Activated CD8-positive, alpha-beta memory T cell treated with anti-CD3 and anti-CD28 coated beads, Interleukin-2, amount 50 U/mL, for 1 hour (primary cell): ENCODE data around the gene SCN11A.
"Not testable (repeated sequence)": the region's sequence is repeated elsewhere in the genome, so short reads cannot be mapped to it uniquely, and the experiment has no call there.

Source experiments
- DNase-seq: peaks from one replicate; pipeline ENCODE4 v3.0.0-alpha.2; 2020; ENCODE audit errors: extremely low read depth

SCN11A gene

GRCh38 chr3:39065197-39065596, 13.5 kb upstream of the SCN11A start:
- no peak for DNase-seq

GRCh38 chr3:39064646-39065045, 12.9 kb upstream of the SCN11A start:
- no peak for DNase-seq

GRCh38 chr3:39063143-39063542, 11.4 kb upstream of the SCN11A start:
- DNase-seq = no peak

GRCh38 chr3:39062180-39062579, 10.4 kb upstream of the SCN11A start:
- no peak for DNase-seq

GRCh38 chr3:39061228-39061627, 9.5 kb upstream of the SCN11A start:
- DNase-seq = not testable (repeated sequence)

- no peak for DNase-seq
Observed at GRCh38 chr3:39056151-39056550, 4.4 kb upstream of the SCN11A start.

GRCh38 chr3:39053696-39054095, 2.0 kb upstream of the SCN11A start:
- DNase-seq = no peak

- DNase-seq = no peak
Observed at GRCh38 chr3:39052583-39052982, 839 bp upstream of the SCN11A start.

GRCh38 chr3:39050029-39050428, 1.7 kb downstream of the SCN11A start:
- DNase-seq = no peak

- DNase-seq = no peak
Observed at GRCh38 chr3:39038165-39038564, 13.6 kb downstream of the SCN11A start.

- DNase-seq = no peak
Observed at GRCh38 chr3:39029556-39029955, 22.2 kb downstream of the SCN11A start.

GRCh38 chr3:39028546-39028945, 23.2 kb downstream of the SCN11A start:
- no peak for DNase-seq

- no peak for DNase-seq
Observed at GRCh38 chr3:39025222-39025970, 26.3 kb downstream of the SCN11A start.

- no peak for DNase-seq
Observed at GRCh38 chr3:39024497-39024896, 27.2 kb downstream of the SCN11A start.

- DNase-seq = no peak
Observed at GRCh38 chr3:39022286-39022630, 29.5 kb downstream of the SCN11A start.

GRCh38 chr3:39021465-39022285, 30.1 kb downstream of the SCN11A start:
- no peak for DNase-seq

- no peak for DNase-seq
Observed at GRCh38 chr3:39021029-39021428, 30.7 kb downstream of the SCN11A start.

- DNase-seq = no peak
Observed at GRCh38 chr3:39019299-39019698, 32.4 kb downstream of the SCN11A start.

- no peak for DNase-seq
Observed at GRCh38 chr3:39015418-39015817, 36.3 kb downstream of the SCN11A start.

GRCh38 chr3:39013921-39014509, 37.7 kb downstream of the SCN11A start:
- no peak for DNase-seq

- DNase-seq = no peak
Observed at GRCh38 chr3:39013289-39013688, 38.5 kb downstream of the SCN11A start.

GRCh38 chr3:39011191-39011736, 40.5 kb downstream of the SCN11A start:
- no peak for DNase-seq

GRCh38 chr3:39005295-39005694, 46.4 kb downstream of the SCN11A start:
- no peak for DNase-seq
